Esophagus squamous epithelium (tissue), 5 donors: ENCODE data around the gene LGR6. TPM values are rescaled to one million over a fixed set of nuclear protein-coding genes. Genes with fewer than 3 reads are reported as not detected.

ENCODE experiments used
- DNase-seq: peaks from one replicate; lab custom pipeline; 2025; lab: John Stamatoyannopoulos, UW
- H3K27ac ChIP-seq, 4 donors: fragments of 200-600 bp; sonication (generic); one replicate each; pipeline ENCODE4 v1.5.1; 2016 to 2019; ENCODE audit warnings: mild to moderate bottlenecking in 1 of 4
- H3K27me3 ChIP-seq, 4 donors: fragments of 200-600 bp; sonication (generic); 1 replicate in 3 of 4; 2 replicates in 1 of 4; pipeline versions ENCODE4 v1.5.1 to v1.6.0; 2017 to 2021; ENCODE audit warnings: antibody characterized with exemption in 1 of 4
- H3K36me3 ChIP-seq, 3 donors: fragments of 200-600 bp; sonication (generic); one replicate each; pipeline ENCODE4 v1.5.1; 2016 to 2019
- H3K4me1 ChIP-seq, 3 donors: fragments of 200-600 bp; sonication (generic); one replicate each; pipeline ENCODE4 v1.5.1; 2017 to 2019
- H3K4me3 ChIP-seq, 4 donors: fragments of 200-600 bp; sonication (generic); 1 replicate in 3 of 4; 2 replicates in 1 of 4; pipeline ENCODE4 v1.5.1; 2016 to 2019; ENCODE audit warnings: mild to moderate bottlenecking in 2 of 4, moderate library complexity in 1 of 4
- H3K9me3 ChIP-seq, 3 donors: fragments of 200-600 bp; sonication (generic); one replicate each; pipeline ENCODE4 v1.5.1; 2016 to 2019
- CTCF ChIP-seq, 6 experiments: fragments of 450-650 bp in 4 of 6; fragments of 200-600 bp in 2 of 6; sonication (generic) in 2 of 6; IDR thresholded peaks; one replicate each; pipeline ENCODE4 v1.5.1; 2016 to 2019; ENCODE audit warnings: antibody characterized with exemption in 6 of 6, mild to moderate bottlenecking in 4 of 6, moderate library complexity in 4 of 6
- POLR2A ChIP-seq, 4 donors: fragments of 450-650 bp; IDR thresholded peaks; one replicate each; pipeline ENCODE4 v1.6.1; 2017; ENCODE audit warnings: antibody characterized with exemption in 4 of 4, mild to moderate bottlenecking in 4 of 4, moderate library complexity in 3 of 4
- WGBS, 2 donors: methylation state at CpG; one replicate each; pipeline ENCODE4 v1.1.5; 2018; 5-methylcytosine and 5-hydroxymethylcytosine counted together
- intact Hi-C: fragments of 100-400 bp; cut with DNase I; formaldehyde crosslinking; loops from one replicate; pipeline ENCODE4 v1.15.0; 2022
- total RNA-seq, 4 donors: library from RNA; depleted of rRNA; stranded (reverse); fragments of >200 nt; gene quantifications; one replicate each; pipeline ENCODE4 v1.1.0, GENCODE V29; 2016
- donor health status: DM: yes; HTN: yes; CAD: no.

The LGR6 gene
- total RNA-seq, 4 donors from 2014 or later, result 0.53 to 6.4 (median 2.9) TPM

- Histone ChIP-seq H3K4me1 (peaks cover 0 to 41% (median 0%) of the 10 kb centered on the region in 3 donors), H3K27me3 (peaks cover 0 to 6% (median 0%) of the 10 kb centered on the region in 4 donors), H3K27ac (peak overlapping the region; percentile 61 to 80 (median 64)), H3K4me3 (no peak overlapping the region), H3K9me3 (no peaks in the 10 kb centered on the region), H3K36me3 (no peaks in the 10 kb centered on the region)
- whole genome bisulfite sequencing, 2 donors, result 72 to 100% methylated on average over 1 to 4 of the region's 4 CpGs
- TF ChIP-seq POLR2A (IDR thresholded peaks at IDR 0.05) (no peak), CTCF (IDR thresholded peaks at IDR 0.05) (no peak)
- intact Hi-C loops, result no loop called here
- DNase-seq, result no peak
These were observed 31.6 kb upstream of the LGR6 start for GRCh38 chr1:202162047-202162417.

- intact Hi-C loops, result no loop called here
- H3K27me3 ChIP-seq, result peaks cover 0 to 6% (median 0%) of the 10 kb centered on the region in 4 donors
- TF ChIP-seq POLR2A (IDR thresholded peaks at IDR 0.05) (no peak), CTCF (IDR thresholded peaks at IDR 0.05) (no peak)
- H3K4me3 ChIP-seq, result peak overlapping the region in 1 of 4 donors; percentile 8
- 50 to 69% methylated on average over 1 to 11 of the region's 15 CpGs for WGBS, 2 donors
- H3K4me1 ChIP-seq, result peaks cover 0 to 44% (median 0%) of the 10 kb centered on the region in 3 donors
- peak overlapping the region; percentile 61 to 80 (median 64) for H3K27ac ChIP-seq
- no peak for DNase-seq
- H3K36me3 ChIP-seq, result no peaks in the 10 kb centered on the region
- H3K9me3 ChIP-seq, result no peaks in the 10 kb centered on the region
These were observed 30.9 kb upstream of the LGR6 start for GRCh38 chr1:202162418-202163280.

GRCh38 chr1:202163281-202164270 is 30.0 kb upstream of the LGR6 start:
- no peak for TF ChIP-seq POLR2A (IDR thresholded peaks at IDR 0.05)
- TF ChIP-seq CTCF (IDR thresholded peaks at IDR 0.05), result no peak
- intact Hi-C loops, result no loop called here
- 58 to 80% methylated on average over 1 to 4 of the region's 12 CpGs for WGBS, 2 donors
- peaks cover 0 to 9% (median 0%) of the 10 kb centered on the region in 4 donors for H3K27me3 ChIP-seq
- H3K27ac ChIP-seq, result peak overlapping the region in 3 of 4 donors; percentile 61 to 80 (median 64)
- H3K36me3 ChIP-seq, result no peaks in the 10 kb centered on the region
- peaks cover 0 to 54% (median 0%) of the 10 kb centered on the region in 3 donors for H3K4me1 ChIP-seq
- no peak for DNase-seq
- H3K9me3 ChIP-seq, result no peaks in the 10 kb centered on the region
- peak overlapping the region in 1 of 4 donors; percentile 8 for H3K4me3 ChIP-seq

GRCh38 chr1:202164271-202165037 is 29.1 kb upstream of the LGR6 start:
- peaks cover 0 to 54% (median 0%) of the 10 kb centered on the region in 3 donors for H3K4me1 ChIP-seq
- WGBS, 2 donors, result 49 to 66% methylated on average over 4 to 7 of the region's 11 CpGs
- no peaks in the 10 kb centered on the region for H3K9me3 ChIP-seq
- H3K27me3 ChIP-seq, result peaks cover 0 to 12% (median 0%) of the 10 kb centered on the region in 4 donors
- intact Hi-C loops, result no loop called here
- H3K36me3 ChIP-seq, result no peaks in the 10 kb centered on the region
- DNase-seq, result no peak
- no peak overlapping the region for H3K27ac ChIP-seq
- TF ChIP-seq CTCF (IDR thresholded peaks at IDR 0.05), result no peak
- no peak for TF ChIP-seq POLR2A (IDR thresholded peaks at IDR 0.05)
- no peak overlapping the region for H3K4me3 ChIP-seq
